GM13976 (cell line): ENCODE measurements around the gene SLC25A51.

Experiments
- DNase-seq: peaks from one replicate; pipeline ENCODE4 v3.0.0; 2012; ENCODE audit warnings: low spot score
- in situ Hi-C: fragments of 300-500 bp; cut with MboI; formaldehyde crosslinking; loops from one replicate; pipeline ENCODE4 v1.12.0; 2022; ENCODE audit warnings: low sequenced_read_pairs, mixed read lengths, inconsistent platforms; ENCODE audit not compliant: unreplicated experiment
- TF ChIP-seq, protein P1 (sequence below): IDR thresholded peaks from 2 replicates; pipeline ENCODE4 v1.5.1; 2012; ENCODE audit warnings: borderline replicate concordance, mild to moderate bottlenecking; ENCODE audit not compliant: insufficient read depth; ENCODE audit errors: extremely low read depth, missing control alignments, control extremely low read depth

SLC25A51 gene

DNA sequence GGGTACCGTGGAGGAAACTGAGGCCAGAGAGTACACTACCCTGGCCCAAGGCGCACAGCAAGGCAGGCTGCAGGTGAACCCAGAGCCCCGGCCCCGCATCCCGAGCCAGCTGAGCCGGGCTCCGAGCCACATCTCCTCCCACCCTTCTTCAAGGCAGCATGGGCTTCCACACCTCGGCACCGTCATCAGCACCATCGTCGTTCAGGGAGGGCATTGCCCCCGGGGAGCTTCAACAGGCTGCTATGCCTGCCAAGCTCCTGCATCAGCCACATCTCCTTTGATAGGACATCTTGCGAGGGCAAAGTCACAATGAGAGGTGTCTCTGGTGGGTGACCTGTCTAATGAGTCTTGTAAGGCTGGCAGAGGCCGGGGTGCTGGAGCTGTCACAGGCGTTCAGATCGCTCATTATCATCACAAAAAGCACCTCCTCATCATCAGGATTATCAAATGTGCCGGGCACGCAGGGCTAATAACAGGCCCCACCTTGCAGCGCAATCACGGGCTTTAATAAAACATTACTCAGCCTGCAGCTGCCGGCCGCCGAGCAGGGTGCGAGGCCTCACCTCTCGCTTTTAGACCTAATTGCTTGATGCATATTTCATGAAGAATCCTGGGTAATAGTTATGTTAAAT is 20.0 kb upstream of the SLC25A51 start:
- TF ChIP-seq, protein P1, sequence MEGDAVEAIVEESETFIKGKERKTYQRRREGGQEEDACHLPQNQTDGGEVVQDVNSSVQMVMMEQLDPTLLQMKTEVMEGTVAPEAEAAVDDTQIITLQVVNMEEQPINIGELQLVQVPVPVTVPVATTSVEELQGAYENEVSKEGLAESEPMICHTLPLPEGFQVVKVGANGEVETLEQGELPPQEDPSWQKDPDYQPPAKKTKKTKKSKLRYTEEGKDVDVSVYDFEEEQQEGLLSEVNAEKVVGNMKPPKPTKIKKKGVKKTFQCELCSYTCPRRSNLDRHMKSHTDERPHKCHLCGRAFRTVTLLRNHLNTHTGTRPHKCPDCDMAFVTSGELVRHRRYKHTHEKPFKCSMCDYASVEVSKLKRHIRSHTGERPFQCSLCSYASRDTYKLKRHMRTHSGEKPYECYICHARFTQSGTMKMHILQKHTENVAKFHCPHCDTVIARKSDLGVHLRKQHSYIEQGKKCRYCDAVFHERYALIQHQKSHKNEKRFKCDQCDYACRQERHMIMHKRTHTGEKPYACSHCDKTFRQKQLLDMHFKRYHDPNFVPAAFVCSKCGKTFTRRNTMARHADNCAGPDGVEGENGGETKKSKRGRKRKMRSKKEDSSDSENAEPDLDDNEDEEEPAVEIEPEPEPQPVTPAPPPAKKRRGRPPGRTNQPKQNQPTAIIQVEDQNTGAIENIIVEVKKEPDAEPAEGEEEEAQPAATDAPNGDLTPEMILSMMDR: no peak
- in situ Hi-C loops: no loop called here
- no peak for DNase-seq

GRCh38 chr9:37923118-37923795 is 19.3 kb upstream of the SLC25A51 start:
- no peak for DNase-seq
- TF ChIP-seq, protein P1: no peak
- in situ Hi-C loops: no loop called here

- in situ Hi-C loops: no loop called here
- TF ChIP-seq, protein P1: no peak
- DNase-seq: no peak
These were observed 18.6 kb upstream of the SLC25A51 start for GRCh38 chr9:37922363-37923117.

GRCh38 chr9:37921546-37922300 is 17.8 kb upstream of the SLC25A51 start:
- no peak for DNase-seq
- in situ Hi-C loops: no loop called here
- TF ChIP-seq, protein P1: no peak

- DNase-seq: no peak
- in situ Hi-C loops: no loop called here
- TF ChIP-seq, protein P1: no peak
These were observed 17.2 kb upstream of the SLC25A51 start for GRCh38 chr9:37921168-37921510.

DNA sequence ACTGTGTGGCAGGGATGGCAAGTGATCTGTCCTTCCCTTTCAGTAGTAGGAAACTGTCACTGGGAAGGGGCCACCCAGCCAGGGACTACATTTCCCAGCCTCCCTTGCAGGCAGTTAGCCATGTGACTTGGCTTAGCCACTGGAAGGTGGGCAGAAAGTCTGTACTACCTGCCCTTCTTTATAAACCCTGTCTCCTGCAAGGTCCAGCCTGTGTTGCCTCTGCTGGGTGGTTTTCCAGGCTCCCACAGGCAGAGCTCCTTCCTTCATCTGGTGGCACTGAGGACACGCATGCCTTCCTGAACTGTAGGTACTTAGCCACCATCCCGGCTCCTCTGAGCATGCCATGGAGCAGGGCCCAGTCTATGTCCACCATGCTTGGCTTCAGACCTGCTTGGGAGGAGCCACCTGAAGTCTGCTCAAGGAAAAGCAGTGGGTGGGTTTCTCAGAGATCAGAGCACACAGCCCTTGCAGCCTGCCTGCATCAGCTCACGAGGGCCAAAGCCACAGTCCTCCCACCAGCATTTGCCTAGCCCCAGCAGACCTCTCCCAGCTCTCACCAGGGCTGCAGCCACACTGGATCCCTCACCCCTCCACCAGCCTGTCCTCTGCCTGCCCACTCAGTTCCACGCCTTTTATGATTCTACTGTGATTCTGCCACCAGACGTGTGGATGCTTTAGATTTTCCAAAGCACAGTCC is 16.7 kb upstream of the SLC25A51 start:
- in situ Hi-C loops: no loop called here
- TF ChIP-seq, protein P1: no peak
- DNase-seq: peak; percentile 66
